GM13977 (cell line): ENCODE data around the gene RELL1.

ENCODE experiments used
- DNase-seq: peaks from one replicate; pipeline ENCODE4 v3.0.0; 2012; ENCODE audit warnings: low spot score
- in situ Hi-C: fragments of 300-500 bp; cut with MboI; formaldehyde crosslinking; loops from one replicate; pipeline ENCODE4 v1.12.0; 2022; ENCODE audit warnings: low sequenced_read_pairs, low pct_unique_long_range_greater_than_20kb, mixed read lengths, inconsistent platforms; ENCODE audit not compliant: unreplicated experiment
- TF ChIP-seq, protein P1 (sequence below): IDR thresholded peaks from 2 replicates; pipeline ENCODE4 v1.5.1; 2012; ENCODE audit warnings: mild to moderate bottlenecking, control low read depth; ENCODE audit not compliant: insufficient read depth; ENCODE audit errors: extremely low read depth, missing control alignments

The RELL1 gene

DNA sequence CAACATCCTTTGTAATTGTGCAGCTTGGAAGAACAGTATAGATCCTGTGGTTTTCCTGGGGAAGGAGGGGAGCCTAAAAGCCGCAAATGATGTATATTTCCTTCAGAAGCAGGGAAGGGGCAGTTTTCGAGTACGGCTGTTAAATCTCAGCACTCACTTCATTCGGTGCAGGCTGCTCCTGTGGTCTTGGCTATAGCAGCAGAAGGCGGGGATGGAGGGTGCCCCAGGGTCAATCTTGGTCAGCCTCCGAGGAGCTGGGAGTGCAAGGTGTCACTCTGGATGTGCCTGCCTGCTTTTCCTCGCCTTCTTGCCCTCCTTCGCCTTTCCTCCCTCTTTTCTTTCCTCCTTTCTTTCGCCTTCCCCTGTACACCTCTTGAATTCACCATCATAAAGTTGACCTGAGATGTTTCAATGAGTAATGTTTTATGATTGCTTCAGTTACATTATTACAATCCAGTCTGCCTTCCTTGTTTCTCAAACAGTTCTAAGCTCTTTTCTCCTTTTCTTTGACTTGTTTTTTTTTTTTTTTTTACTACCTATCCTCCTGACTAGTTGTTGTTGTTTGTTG lies 101.6 kb downstream of the RELL1 start:
- TF ChIP-seq, protein P1, sequence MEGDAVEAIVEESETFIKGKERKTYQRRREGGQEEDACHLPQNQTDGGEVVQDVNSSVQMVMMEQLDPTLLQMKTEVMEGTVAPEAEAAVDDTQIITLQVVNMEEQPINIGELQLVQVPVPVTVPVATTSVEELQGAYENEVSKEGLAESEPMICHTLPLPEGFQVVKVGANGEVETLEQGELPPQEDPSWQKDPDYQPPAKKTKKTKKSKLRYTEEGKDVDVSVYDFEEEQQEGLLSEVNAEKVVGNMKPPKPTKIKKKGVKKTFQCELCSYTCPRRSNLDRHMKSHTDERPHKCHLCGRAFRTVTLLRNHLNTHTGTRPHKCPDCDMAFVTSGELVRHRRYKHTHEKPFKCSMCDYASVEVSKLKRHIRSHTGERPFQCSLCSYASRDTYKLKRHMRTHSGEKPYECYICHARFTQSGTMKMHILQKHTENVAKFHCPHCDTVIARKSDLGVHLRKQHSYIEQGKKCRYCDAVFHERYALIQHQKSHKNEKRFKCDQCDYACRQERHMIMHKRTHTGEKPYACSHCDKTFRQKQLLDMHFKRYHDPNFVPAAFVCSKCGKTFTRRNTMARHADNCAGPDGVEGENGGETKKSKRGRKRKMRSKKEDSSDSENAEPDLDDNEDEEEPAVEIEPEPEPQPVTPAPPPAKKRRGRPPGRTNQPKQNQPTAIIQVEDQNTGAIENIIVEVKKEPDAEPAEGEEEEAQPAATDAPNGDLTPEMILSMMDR: no peak
- in situ Hi-C loops: no loop called here
- no peak for DNase-seq

DNA sequence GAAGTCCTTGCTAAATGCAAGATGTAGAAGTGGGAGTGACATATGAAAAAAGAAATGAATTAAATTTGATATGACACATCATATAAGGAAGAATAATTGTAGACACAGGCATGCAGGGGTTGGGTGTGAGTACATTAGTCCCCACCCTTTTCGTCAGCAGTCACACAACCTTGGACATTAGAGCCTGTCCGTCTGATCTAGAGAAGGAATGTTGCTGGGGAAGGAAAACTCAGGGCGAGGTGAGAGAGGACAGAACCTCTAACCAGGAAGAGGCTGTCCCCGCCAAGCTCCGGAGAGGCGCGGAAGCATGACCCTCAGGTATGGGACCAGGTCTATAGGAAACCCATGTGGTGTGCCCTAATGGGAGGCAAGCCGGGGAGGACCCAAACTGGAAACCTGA lies 102.1 kb downstream of the RELL1 start:
- in situ Hi-C loops: no loop called here
- TF ChIP-seq, protein P1: no peak
- DNase-seq: no peak

- DNase-seq: no peak
- TF ChIP-seq, protein P1: no peak
- in situ Hi-C loops: no loop called here
Measured at GRCh38 chr4:37573566-37573965, 112.6 kb downstream of the RELL1 start.

- DNase-seq: no peak
- in situ Hi-C loops: no loop called here
- TF ChIP-seq, protein P1: no peak
Measured at GRCh38 chr4:37568489-37568888, 117.7 kb downstream of the RELL1 start.

DNA sequence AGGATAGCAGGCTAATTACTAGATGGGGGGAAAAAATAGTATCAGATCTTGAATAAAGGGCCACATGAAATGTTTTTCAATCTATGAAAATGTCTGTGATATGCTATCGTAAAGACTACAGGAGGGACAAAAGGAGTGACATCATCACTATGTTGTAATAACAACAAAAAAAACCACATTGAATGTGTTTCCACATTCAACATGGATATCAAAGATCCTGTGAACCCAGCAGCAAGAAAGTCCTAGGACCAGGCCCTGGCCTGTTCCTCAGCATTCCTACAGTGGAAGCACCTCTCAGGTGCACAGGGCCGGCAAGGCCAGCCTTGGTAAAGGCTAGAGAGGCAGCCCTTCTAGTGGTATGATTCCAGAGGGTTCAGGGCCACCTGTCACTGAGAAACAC lies 118.3 kb downstream of the RELL1 start:
- DNase-seq: no peak
- in situ Hi-C loops: no loop called here
- TF ChIP-seq, protein P1: no peak

GRCh38 chr4:37562592-37562991 lies 123.6 kb downstream of the RELL1 start:
- TF ChIP-seq, protein P1: no peak
- DNase-seq: no peak
- in situ Hi-C loops: no loop called here

DNA sequence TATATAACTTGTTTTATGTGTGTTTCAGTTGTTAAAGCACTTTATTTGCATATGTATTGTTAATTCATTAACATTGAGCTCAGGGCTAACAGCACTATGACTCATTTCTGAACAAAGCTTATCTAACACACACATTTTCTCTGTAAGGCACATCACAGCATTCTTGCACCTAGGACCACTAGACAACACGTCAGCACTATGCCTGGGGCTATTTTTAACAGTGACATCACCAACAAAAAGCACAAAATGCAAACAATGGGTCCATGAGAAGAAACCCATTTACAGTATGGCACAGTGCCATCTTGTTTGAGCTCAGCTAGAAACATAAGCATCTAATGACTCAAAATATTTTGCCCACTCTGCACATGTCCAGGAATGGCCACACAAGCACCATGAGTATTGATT lies 124.4 kb downstream of the RELL1 start:
- in situ Hi-C loops: no loop called here
- DNase-seq: no peak

More for the DNA sequence above, 124.4 kb downstream of the RELL1 start:
- TF ChIP-seq, protein P1: no peak
